ENCODE results near the gene SVBP.
"Not testable (repeated sequence)": the region's sequence is repeated elsewhere in the genome, so short reads cannot be mapped to it uniquely, and the experiment has no call there.

SVBP gene, protein sequence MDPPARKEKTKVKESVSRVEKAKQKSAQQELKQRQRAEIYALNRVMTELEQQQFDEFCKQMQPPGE

DNA sequence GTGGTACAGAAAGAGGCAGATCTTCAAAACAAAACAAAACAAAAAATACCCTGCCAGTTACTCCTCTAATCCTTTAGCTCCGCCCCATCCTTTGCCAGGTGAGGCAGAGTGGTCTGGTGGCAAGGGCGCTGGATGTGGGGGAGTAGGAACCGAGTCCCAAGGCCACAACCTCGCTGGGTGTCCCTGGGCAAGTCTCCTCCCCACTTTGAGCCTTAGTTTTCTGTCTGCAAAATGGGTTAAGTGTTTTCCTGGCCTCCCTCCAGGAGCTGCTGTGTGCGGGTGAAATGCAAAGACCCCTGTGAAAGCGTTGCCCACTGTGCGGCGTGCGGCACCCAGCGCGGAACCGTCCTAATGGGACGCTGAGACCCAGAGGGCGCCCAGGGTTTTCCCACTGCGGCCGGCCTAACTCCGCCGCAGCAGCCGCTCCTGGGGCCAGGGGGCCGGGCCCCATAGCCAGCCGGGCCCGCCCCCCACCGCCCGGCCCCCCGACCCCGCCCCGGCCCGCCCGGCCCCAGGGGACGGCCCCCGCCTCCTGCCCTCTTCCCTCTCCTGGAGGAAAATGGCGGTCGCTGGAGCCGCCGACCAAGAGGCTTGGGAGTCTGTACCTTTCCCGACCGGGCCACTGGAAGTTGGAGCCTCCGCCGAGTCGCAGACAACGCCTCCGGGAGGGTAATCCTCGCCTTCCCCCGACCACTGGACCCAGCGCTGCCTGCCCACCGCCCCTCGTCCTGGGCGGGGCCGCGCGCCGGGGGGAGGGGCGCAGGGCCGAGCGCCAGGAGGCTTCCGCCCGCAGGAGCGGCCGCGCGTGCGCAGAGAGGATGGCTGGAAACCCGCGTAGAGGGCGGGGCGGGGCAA, at the start of gene SVBP, which contains the start of gene ERMAP:
SVBP (minus strand) TSS at position 813 of the 855 bp plus-strand sequence. CDS start 853 bp downstream, outside the sequence.
ERMAP (plus strand) TSS at position 538 of the 855 bp plus-strand sequence. CDS start 13,327 bp downstream, outside the sequence.
- DNase-seq = no peak

DNA sequence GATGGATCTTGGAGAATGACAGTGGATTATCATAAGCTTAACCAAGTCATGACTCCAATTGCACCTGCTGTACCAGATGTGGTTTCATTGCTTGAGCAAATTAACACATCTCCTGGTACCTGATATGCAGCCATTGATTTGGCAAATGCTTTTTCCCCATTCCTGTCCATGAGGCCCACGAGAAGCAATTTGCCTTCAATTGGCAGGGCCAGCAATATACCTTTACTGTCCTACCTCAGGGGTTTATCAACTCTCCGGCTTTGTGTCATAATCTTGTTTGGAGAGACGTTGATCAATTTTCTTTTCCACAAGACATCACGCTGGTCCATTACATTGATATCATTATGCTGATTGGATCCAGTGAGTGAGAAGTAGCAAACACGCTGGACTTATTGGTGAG, 49.4 kb upstream of the SVBP start:
- DNase-seq = no peak

DNA sequence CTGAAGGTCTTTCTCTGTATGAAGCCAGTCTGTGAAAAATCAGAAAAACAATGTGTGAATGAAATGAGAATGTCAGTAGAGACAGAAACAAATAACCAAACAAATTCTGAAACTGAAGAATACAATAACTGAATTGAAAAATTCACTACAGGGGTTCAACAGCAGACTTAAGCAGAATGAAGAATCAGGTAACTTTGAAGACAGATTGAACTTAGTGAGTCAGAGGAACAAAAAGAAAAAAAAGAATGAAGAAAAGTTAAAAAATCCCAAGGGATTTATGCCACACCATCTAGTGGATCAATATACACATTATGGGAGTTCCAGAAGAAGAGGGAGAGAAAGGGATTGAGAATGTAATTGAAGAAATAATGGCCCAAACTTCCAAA, 43.8 kb upstream of the SVBP start:
- DNase-seq = no peak

DNA sequence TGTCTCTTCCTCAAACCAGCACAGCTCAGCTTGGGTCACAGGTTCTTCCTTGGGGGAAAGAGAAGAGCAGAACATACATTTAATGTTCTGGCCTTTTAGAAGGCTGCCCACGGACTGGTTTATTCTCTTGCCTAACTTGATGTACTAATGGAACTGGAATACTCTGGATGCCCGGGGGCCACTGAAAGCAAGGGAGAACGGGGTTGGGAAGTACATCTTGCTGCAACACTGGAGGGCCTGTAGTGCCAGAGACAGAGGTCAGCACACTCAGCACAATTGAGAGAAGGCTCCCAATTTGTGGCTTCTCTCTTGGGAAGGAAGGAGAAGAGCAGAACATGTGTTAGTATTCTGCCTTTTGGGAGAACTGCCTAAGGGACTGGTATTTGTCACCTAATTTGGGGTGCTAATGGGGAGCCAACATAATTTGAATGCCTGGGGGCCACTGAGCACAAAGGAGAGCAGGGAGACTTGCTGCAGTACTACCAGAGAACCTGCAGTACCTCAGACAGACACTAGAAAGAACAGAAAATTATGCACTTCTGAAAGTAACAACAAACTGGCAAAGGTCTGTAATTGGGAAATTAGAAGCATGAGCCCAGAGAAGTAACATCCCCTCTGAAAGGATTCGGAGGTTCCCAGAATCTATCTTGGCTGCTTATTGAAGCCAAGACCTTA, 43.3 kb upstream of the SVBP start:
- DNase-seq = no peak

DNA sequence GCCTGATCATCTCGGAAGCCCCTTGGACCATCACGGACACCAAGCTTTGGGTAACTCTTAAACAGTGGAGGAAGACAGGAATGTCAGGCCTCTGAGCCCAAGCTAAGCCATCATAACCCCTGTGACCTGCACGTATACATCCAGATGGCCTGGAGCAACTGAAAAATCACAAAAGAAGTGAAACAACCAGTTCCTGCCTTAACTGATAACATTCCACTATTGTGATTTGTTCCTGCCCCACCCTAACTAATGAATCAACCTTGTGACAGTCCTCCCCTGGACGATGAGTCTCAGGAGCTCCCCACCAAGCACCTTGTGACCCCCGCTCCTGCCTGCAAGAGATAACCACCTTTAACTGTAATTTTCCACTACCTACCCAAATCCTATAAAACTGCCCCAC, 42.2 kb upstream of the SVBP start:
- not testable (repeated sequence) for DNase-seq

DNA sequence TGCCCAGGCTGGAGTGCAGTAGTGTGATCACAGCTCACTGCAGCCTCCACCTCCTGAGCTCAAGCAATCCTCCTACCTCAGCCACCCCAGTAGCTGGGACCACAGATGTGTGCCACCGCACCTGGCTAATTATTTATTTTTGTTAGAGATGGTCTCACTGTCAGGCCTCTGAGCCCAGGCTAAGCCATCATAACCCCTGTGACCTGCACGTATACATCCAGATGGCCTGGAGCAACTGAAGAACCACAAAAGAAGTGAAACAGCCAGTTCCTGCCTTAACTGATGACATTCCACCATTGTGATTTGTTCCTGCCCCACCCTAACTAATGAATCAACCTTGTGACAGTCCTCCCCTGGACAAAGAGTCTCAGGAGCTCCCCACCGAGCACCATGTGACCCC, 39.4 kb upstream of the SVBP start:
- not testable (repeated sequence) for DNase-seq

DNA sequence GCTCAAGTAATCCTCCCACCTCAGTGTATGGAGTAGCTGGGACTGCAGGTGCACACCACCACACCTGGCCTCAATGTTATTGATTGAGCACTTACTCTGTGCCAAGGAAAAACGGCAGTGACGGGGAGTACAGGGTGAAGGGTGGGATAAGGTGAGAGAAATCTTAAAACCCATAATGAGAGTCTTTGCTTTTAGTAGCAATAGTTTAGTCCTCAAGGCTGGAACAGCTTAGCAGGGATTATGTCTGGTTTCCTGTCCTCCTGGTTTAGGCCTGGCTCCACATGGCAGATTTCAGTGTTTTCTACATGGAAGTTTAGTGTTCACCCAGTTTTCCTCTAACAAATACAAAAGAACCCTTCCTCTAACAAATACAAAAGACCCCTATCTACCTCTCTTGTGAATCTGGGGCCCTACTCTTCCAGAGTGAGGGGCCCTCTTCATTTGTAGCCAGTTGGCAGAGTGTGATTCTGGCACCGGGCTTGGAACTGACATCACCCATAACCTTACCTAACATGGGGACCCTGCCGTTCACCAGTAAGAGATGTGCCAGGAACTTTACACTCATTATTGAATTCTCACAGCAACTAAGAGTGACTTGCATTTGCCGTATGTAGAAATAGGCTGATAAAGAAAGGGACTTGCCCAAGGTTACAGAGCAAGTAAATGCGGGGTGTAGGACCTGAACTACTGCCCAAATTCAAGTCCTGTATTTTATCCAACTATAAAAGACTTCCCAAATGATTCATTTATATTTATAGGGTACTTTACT, 36.1 kb upstream of the SVBP start:
- DNase-seq = no peak

DNA sequence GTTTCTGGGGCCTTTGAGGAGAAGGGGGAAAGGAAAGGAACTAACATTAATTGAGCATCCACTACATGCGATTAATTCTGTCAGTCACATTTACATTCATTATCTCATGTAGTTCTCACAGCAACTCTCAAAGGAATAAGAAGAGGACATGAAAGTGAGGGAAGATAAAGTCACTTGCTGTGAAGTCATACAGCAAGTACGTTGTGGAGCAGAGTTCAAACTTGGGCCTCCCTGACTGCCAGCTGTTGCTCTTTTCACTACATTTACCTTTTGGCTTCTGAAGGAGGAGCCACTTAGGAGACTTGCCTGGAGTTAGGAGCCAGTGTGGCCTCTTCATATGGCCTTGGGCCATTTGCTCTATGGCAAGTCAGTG, 35.4 kb upstream of the SVBP start:
- no peak for DNase-seq

DNA sequence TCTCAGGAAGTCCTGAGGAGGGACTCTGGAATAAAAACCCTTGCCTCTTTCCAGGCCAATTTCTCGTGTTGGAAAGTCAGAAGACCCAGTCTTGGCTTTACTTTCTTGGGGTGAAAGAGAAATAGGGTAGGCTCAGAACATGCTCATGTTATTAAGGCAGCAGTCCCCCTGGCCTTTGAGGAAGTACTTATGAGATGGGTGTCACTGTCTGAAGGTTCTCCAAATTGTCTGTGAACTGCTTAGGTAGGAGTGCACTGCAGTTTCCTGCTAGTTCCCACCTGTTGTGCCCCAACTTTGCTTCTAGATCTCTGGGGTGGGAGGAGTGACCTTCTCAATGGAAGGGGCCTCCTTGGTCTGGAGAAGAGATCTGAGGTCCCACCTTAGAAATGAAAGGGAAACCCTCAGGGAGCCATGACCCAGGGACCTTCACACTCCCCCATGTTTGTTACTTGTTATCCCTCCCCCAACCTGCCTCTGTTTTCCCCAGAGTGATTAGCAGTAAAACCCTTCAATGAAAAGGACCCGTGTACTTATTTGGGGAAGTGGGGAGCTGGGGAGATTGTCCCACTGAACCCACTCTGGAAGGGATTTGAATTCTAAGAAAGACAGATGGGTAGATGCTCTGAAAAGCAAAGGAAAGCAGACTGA, 34.9 kb upstream of the SVBP start:
- DNase-seq = no peak

DNA sequence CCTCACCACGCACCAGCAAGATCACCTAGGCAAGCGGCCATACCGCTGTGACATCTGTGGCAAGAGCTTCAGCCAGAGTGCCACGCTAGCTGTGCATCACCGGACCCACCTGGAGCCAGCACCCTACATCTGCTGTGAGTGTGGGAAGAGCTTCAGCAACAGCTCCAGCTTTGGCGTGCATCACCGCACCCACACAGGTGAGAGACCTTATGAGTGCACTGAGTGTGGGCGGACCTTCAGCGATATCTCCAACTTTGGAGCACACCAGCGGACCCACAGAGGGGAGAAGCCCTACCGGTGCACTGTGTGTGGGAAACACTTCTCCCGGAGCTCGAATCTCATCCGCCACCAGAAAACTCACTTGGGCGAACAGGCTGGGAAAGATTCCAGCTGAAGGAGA, 34.2 kb upstream of the SVBP start:
- DNase-seq = no peak

DNA sequence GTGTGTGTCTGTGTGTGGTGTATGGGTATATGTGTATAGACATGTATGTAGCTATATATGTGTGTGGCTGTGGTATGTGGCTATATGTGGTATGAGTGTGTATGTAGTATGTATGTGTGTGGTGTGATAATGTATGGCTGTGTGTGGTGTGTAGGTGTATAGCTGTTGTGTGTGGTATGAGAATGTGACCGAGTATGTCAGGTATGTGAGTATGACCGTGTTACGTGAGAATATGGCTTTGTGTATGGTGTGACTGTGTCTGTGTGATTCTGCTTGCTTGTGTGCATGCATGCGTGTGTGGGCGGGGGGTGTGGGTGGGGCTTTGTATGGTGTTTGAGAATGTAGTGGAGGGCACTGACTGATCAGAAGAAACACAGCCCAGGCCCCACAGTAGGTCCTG, 32.7 kb upstream of the SVBP start:
- DNase-seq = no peak

DNA sequence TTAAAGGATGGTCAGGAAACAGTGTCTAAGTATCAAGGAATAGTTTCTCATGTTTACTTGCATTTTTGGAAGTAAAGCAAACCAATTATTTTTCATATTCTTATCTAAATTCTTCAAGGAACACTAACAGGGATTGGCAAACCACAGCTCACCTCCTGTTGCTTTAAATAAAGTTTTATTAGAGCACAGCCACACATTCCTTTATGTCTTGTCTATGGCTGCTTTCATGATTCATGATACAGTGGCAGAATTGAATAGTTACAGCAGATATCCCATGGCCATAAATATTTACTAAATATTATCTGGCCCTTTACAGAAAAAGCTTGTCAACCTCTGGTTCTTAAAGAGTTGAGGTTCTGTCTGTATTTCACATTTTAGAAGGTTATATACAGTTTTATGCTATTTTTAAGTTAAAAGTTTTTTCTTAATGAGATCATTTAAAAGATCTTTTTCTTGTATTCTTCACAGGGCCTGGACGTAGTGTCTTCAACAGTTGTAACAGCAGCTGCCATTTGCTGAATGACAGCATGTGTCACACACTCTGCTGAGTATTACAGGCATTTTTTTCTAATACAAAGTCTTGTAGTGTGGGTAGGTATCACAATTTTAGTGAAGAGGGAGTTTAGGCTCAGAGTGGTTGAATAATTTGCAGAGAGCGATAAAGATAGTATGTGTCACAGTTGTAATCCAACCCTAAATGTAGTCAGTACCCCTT, 31.8 kb upstream of the SVBP start:
- no peak for DNase-seq

DNA sequence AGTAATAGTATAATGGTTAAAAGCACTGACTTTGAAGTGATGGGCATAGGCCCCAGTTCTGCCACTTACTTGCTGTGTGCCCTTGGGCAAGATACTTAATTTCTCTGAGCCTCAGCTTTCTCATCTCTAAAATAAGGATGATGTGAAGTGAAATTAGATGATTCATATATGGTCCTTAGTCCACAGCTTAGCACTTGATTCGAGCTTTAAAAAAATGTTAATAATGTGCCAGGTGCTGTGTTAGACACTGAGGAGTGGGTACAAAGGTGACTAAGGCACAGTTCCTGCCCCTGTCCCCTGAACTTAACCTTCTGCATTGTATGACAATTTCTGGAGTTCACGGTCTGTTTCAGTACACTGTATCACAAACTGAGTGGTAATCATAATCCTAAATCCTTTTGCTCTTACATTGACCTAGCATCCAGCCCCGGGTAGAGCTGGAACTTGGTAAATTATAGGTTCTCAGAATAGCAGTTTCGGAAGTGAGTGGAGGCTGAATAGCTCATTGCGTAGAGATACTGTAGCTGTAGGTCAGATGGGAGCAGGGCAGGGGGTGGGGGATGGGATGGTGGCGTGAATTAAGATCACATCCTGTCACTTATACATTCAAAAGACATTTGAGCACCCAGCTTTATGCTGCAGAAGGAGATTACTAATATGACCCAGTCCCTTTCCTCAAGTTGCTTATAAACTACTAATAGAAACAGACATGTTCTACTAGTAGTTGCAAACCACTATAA, 30.7 kb upstream of the SVBP start:
- DNase-seq = no peak

DNA sequence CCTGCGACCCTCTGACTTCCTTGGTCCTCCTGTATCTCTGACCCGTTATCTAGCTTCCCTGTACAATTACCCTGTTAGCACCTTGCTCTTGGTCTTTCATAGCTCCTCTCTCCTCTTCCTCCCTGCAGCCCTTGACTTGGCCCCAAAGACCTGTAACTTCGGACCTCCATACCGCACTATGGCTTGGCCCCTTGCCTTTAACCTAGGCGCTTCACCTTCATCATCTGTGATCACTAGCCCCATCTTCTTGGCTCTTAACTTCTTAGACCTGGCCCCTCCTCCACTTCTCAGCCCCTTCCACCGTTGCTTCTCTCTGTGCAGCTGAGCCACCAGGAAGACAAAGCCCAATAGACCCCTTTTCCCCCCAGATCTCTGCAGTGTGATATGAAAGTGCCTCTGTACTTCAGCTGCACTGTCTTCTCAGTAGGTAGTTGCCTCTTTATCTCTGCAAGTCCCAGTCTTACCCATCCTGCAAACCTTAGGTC, 30.0 kb upstream of the SVBP start:
- no peak for DNase-seq

DNA sequence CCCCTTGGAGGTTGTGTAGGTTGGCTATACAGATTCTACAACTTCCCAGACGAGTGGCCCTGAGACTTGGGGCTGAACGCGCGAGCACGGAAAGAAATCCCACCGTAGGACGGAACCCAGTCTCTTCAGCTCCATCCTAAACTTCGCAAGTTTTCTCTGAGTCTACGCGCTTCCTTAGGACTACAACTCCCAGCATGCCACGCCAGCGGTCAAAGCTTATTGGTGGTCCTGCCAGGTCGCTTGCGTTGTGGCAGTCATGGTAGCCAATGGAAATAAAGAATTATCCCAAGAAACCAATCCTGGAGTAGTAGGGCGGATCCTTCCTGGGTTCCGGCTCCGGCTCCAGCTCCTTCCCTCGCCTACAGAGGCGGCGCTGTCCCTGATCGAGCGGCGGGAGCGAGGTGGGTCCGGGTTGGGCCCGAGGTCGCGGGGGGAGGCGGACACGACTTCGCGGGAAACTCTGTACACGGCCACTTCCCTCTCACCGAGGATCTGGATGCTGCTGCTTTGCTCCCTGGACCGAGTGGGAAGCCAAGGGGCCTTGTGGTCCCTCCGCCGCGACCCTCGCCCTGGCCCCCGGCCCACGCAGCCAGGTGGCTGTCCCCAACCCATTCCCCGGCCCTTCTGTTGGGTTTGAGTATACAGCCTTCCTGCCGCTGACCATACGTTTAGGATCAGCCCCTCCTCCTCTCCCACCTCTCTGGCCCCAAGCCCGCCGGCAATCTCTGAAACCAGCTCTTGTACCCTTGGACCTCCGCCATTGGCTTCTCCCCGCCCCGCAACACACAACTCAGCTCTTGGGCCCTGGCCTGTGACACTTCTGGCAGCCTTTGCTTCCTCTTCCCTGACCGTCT, 29.3 kb upstream of the SVBP start, which contains the start of gene ZNF691:
ZNF691 (plus strand) TSS at position 357 of the 854 bp plus-strand sequence. CDS start 3,046 bp downstream, outside the sequence.
- DNase-seq = peak; percentile 91

DNA sequence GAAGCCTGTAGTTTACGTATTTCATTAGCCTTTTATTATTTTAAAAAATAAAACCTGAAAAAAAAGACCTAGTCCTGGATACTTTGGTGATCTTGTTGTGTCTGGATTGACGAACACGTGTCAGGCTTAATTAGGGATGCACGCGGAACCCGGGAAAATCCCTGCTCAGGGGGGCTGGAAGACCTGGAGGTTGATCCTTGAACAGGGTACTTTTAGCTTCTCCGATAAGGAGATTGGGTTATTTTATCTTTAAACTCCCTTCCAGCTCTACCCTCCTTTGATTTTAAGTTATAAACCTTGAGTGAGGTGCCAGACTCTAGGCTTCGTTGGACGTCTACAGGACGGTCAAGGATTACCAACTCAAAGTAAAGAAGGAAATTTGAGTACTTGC, 28.7 kb upstream of the SVBP start:
- DNase-seq = no peak

DNA sequence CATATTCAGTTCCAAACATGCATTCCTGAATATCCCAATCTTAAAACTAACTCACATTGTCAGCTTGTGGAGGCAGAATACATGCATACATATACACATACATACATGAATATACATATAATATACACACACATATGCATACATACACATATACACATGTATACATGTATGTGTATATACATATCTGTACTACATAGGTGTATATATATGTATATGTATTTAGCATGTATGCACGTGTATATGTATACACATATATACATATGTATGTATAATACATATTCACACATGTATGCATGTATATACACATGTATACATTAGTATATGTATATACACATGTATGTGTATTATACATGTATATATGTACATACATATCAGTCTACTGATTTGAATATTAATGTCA, 28.0 kb upstream of the SVBP start:
- no peak for DNase-seq

DNA sequence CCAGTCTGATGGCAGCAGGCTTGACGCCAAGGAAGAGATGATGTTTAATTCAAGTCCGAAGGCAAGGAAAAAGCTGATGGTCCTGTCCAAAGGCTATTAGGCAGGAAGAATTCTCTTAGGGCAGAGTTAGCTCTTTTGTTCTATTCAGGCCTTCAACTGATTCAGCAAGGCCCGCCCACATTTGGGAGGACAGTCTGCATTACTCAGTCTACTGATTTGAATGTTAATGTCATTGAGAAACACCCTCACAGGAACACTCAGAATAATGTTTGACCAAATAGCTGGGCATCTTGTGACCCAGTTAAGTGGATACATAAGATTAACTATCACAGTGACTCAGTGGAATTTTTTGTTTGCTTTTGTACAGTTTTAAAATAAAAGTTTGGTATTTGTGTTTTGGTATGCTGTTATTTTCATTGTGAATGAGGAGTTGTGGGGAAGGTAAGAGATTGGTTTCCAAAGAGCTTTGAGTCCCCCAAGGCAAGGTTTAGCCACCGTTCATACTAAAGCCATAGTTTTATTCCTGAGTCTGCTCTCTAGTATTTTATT, 27.5 kb upstream of the SVBP start:
- DNase-seq = no peak

DNA sequence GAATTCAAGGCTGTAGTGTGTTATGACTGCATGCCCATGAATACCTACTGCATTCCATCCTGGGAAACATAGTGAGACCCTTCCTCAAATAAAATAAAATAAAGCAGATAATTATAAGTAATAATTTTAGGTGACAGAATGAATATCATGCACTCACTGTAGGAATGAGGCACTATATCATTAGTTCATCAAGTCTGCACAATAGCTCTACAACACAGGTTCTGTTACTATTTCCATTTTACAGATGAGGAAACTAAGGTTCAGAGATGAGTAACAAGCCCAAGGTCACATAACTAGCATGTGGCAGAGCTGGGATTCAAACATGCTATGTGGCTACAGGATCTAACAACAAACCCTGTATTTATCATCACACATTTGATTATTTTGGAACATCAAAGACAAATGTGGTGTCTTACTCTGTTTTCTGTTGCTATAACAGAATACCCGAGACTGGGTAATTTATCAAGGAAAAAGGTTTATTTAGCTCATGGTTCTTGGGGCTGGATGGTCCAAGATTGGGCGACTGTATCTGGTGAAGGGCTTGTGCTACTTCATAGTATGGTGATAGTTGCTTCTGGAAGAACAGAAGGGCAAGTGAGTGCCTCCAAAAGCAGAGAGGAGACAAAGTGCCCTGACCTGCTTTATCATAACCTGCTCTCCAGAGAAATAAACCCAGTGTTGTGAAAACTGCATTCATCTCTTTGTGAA, 24.4 kb upstream of the SVBP start:
- no peak for DNase-seq

Data from NCI-H1436 treated with DMSO at 0.1 percent for 48 hours (cell line).